ENCODE results near the gene GYPC.

- TF ChIP-seq, protein P1, sequence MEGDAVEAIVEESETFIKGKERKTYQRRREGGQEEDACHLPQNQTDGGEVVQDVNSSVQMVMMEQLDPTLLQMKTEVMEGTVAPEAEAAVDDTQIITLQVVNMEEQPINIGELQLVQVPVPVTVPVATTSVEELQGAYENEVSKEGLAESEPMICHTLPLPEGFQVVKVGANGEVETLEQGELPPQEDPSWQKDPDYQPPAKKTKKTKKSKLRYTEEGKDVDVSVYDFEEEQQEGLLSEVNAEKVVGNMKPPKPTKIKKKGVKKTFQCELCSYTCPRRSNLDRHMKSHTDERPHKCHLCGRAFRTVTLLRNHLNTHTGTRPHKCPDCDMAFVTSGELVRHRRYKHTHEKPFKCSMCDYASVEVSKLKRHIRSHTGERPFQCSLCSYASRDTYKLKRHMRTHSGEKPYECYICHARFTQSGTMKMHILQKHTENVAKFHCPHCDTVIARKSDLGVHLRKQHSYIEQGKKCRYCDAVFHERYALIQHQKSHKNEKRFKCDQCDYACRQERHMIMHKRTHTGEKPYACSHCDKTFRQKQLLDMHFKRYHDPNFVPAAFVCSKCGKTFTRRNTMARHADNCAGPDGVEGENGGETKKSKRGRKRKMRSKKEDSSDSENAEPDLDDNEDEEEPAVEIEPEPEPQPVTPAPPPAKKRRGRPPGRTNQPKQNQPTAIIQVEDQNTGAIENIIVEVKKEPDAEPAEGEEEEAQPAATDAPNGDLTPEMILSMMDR (IDR thresholded peaks at IDR 0.05; ENCODE audit: insufficient read depth, low read length) = no peak
- TF ChIP-seq REST (IDR thresholded peaks at IDR 0.05; ENCODE audit: insufficient replicate concordance, low read depth) (no peak), POLR2AphosphoS5 (IDR thresholded peaks at IDR 0.05; ENCODE audit: low read depth) (no peak), GABPA (IDR thresholded peaks at IDR 0.05; ENCODE audit: low read depth) (no peak)
Measured at GRCh38 chr2:126696644-126697520, 40.9 kb downstream of the GYPC start.
